Panc1 (cell line): ENCODE data around the gene EIF3M.

Source experiments
- CTCF ChIP-seq: fragments of 450-650 bp; IDR thresholded peaks from 2 replicates; pipeline ENCODE4 v1.5.1; 2017; ENCODE audit warnings: mild to moderate bottlenecking
- POLR2AphosphoS5 ChIP-seq: IDR thresholded peaks from 2 replicates; pipeline ENCODE4 v1.6.1; 2012; ENCODE audit warnings: mild to moderate bottlenecking, low read depth, low read length, moderate library complexity
- SIN3A ChIP-seq: IDR thresholded peaks from 2 replicates; pipeline ENCODE4 v1.6.1; 2012; ENCODE audit warnings: low read depth, mild to moderate bottlenecking, low read length, moderate library complexity, borderline replicate concordance; ENCODE audit not compliant: insufficient read depth

DNA sequence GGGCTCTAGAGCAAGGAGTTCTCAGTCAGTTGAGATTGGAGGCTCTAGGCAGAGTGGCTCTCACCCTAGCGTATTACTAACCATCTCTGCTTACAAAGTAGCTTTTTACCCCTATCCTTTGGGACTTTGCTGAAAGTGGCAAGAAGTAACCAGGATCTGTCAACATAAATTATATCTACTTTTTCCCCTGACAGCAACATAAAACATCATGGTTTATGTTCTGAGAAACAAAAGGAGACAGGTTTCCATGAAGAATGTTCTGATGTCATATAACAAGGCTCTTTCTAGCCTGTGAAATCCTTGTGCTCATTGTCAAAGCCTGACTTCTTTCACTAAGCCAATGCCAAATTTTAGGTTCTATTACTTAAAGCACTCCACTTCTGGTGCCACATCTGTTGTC is 7.2 kb upstream of the EIF3M start:
- TF ChIP-seq CTCF = no peak
- TF ChIP-seq POLR2AphosphoS5 = no peak
- TF ChIP-seq SIN3A = no peak
